ENCODE data around the gene TDRD12. TPM values are rescaled to one million over a fixed set of nuclear protein-coding genes. Genes with fewer than 3 reads are reported as not detected.
"Not testable (repeated sequence)": the region's sequence is repeated elsewhere in the genome, so short reads cannot be mapped to it uniquely, and the experiment has no call there.

The TDRD12 gene
- total RNA-seq, 1 donor from 2014 or later = 0.74 TPM

- Histone ChIP-seq H3K27ac (no peak overlapping the region), H3K36me3 (no peaks in the 10 kb centered on the region), H3K9me3 (no peaks in the 10 kb centered on the region), H3K4me3 (no peak overlapping the region), H3K27me3 (no peaks in the 10 kb centered on the region), H3K4me1 (peaks cover 26% of the 10 kb centered on the region)
- intact Hi-C loops (cut with DNase I) = no loop called here
- no peak for TF ChIP-seq POLR2AphosphoS5 (IDR thresholded peaks at IDR 0.05; ENCODE audit: insufficient read depth in 1 of 2, low read depth in 1 of 2)
- TF ChIP-seq POLR2A (IDR thresholded peaks at IDR 0.05) = no peak
- TF ChIP-seq, protein P1, sequence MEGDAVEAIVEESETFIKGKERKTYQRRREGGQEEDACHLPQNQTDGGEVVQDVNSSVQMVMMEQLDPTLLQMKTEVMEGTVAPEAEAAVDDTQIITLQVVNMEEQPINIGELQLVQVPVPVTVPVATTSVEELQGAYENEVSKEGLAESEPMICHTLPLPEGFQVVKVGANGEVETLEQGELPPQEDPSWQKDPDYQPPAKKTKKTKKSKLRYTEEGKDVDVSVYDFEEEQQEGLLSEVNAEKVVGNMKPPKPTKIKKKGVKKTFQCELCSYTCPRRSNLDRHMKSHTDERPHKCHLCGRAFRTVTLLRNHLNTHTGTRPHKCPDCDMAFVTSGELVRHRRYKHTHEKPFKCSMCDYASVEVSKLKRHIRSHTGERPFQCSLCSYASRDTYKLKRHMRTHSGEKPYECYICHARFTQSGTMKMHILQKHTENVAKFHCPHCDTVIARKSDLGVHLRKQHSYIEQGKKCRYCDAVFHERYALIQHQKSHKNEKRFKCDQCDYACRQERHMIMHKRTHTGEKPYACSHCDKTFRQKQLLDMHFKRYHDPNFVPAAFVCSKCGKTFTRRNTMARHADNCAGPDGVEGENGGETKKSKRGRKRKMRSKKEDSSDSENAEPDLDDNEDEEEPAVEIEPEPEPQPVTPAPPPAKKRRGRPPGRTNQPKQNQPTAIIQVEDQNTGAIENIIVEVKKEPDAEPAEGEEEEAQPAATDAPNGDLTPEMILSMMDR (IDR thresholded peaks at IDR 0.05) = no peak
- DNase-seq (ENCODE audit: extremely low spot score in 2 of 2) = no peak
Observed at GRCh38 chr19:32688311-32688710, 31.3 kb upstream of the TDRD12 start.

- intact Hi-C loops (cut with DNase I) = no loop called here
- Histone ChIP-seq H3K36me3 (no peaks in the 10 kb centered on the region), H3K27ac (peak within 1 kb of the TSS; percentile 69), H3K27me3 (no peaks in the 10 kb centered on the region), H3K4me3 (peak within 1 kb of the TSS; percentile 54 to 70), H3K4me1 (peaks cover 56% of the 10 kb centered on the region), H3K9me3 (no peaks in the 10 kb centered on the region)
- no peak for DNase-seq (ENCODE audit: extremely low spot score in 2 of 2)
- TF ChIP-seq, protein P1 (IDR thresholded peaks at IDR 0.05) = no peak
- TF ChIP-seq POLR2AphosphoS5 (IDR thresholded peaks at IDR 0.05; ENCODE audit: insufficient read depth in 1 of 2, low read depth in 1 of 2) (peak in 1 of 2 donors; percentile 65), POLR2A (IDR thresholded peaks at IDR 0.05) (peak in 1 of 2 donors; percentile 35)
Observed at GRCh38 chr19:32691291-32691951, 28.1 kb upstream of the TDRD12 start, which contains the start of gene NUDT19. Gene NUDT19 (plus strand): TSS chr19:32691821. CDS start chr19:32691961, 140 bp downstream.

GRCh38 chr19:32691952-32692726 is 27.4 kb upstream of the TDRD12 start:
- intact Hi-C loops (cut with DNase I) = no loop called here
- Histone ChIP-seq H3K27ac (peak overlapping the region; percentile 69), H3K9me3 (no peaks in the 10 kb centered on the region), H3K4me3 (peak overlapping the region; percentile 54 to 70), H3K36me3 (peaks cover 0 to under 1% of the 10 kb centered on the region in 2 donors), H3K27me3 (no peaks in the 10 kb centered on the region), H3K4me1 (peaks cover 56% of the 10 kb centered on the region)
- DNase-seq (ENCODE audit: extremely low spot score in 2 of 2) = no peak
- TF ChIP-seq, protein P1 (IDR thresholded peaks at IDR 0.05) = no peak
- TF ChIP-seq POLR2AphosphoS5 (IDR thresholded peaks at IDR 0.05; ENCODE audit: insufficient read depth in 1 of 2, low read depth in 1 of 2) = peak in 1 of 2 donors; percentile 8

GRCh38 chr19:32692727-32693061 is 26.9 kb upstream of the TDRD12 start:
- Histone ChIP-seq H3K9me3 (no peaks in the 10 kb centered on the region), H3K4me1 (peaks cover 56% of the 10 kb centered on the region), H3K27ac (no peak overlapping the region), H3K36me3 (peaks cover 0 to 6% of the 10 kb centered on the region in 2 donors), H3K4me3 (peak overlapping the region; percentile 54 to 70), H3K27me3 (no peaks in the 10 kb centered on the region)
- DNase-seq (ENCODE audit: extremely low spot score in 2 of 2) = no peak
- intact Hi-C loops (cut with DNase I) = no loop called here
- TF ChIP-seq POLR2AphosphoS5 (IDR thresholded peaks at IDR 0.05; ENCODE audit: insufficient read depth in 1 of 2, low read depth in 1 of 2) (no peak), POLR2A (IDR thresholded peaks at IDR 0.05) (no peak)
- TF ChIP-seq, protein P1 (IDR thresholded peaks at IDR 0.05) = no peak

GRCh38 chr19:32693151-32694108 is 26.1 kb upstream of the TDRD12 start:
- intact Hi-C loops (cut with DNase I); H3K27me3 ChIP-seq; H3K9me3 ChIP-seq; H3K27ac ChIP-seq; DNase-seq (ENCODE audit: extremely low spot score in 2 of 2): not testable (repeated sequence)
- H3K4me1 ChIP-seq = peaks cover 56% of the 10 kb centered on the region
- H3K36me3 ChIP-seq = peaks cover 0 to 10% of the 10 kb centered on the region in 2 donors
- peak overlapping the region; percentile 54 to 70 for H3K4me3 ChIP-seq

- DNase-seq (ENCODE audit: extremely low spot score in 2 of 2); H3K27me3 ChIP-seq; H3K9me3 ChIP-seq; H3K27ac ChIP-seq; intact Hi-C loops (cut with DNase I): not testable (repeated sequence)
- H3K4me3 ChIP-seq = peak overlapping the region; percentile 21 to 54
- H3K36me3 ChIP-seq = peaks cover 0 to 10% of the 10 kb centered on the region in 2 donors
- H3K4me1 ChIP-seq = peaks cover 56% of the 10 kb centered on the region
Observed at GRCh38 chr19:32694316-32694715, 25.3 kb upstream of the TDRD12 start.

- H3K9me3 ChIP-seq; H3K27me3 ChIP-seq; H3K27ac ChIP-seq; H3K4me3 ChIP-seq; DNase-seq (ENCODE audit: extremely low spot score in 2 of 2): not testable (repeated sequence)
- intact Hi-C loops (cut with DNase I) = loop anchor here (5.0 kb wide), 1 partner anchor 792 kb away; no protein-coding TSS in a partner anchor
- peaks cover 56% of the 10 kb centered on the region for H3K4me1 ChIP-seq
- H3K36me3 ChIP-seq = peaks cover 0 to 14% of the 10 kb centered on the region in 2 donors
Observed at GRCh38 chr19:32694851-32695250, 24.7 kb upstream of the TDRD12 start.
